Measurements from ENCODE around the gene TMA7B.

DNA sequence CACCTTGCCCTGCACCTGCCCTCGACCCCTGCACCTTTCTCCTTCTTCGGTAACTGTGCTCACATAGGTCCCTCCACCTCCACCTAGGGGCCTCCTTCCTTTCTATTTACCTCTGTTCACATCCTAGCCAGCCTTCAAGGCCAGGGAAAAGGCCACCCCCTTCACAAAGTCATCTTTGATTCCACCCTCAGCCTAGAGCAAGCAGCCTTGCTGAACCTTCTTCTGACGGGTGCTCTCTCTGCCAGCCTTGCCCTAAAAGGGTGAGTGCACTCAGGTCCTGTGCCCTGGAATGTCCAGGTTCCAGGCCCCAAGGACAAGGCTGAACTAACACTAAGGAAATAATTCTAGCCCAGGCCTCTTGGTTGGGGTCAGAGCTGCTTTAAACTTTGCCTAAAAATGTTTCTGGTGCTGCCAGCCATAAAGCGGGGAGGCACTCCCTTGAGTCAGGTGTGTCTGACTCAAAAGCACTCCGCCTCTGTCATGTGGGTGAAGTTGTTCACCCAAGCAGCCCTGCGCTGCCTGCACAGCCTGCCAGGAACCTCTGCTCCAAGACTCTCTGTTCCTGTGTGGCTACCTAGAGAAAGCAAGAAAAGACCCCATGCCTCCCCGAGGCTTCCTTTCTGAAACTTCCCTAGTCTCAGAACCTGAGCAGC is 25.3 kb downstream of the TMA7B start:
- TF ChIP-seq, protein P1, sequence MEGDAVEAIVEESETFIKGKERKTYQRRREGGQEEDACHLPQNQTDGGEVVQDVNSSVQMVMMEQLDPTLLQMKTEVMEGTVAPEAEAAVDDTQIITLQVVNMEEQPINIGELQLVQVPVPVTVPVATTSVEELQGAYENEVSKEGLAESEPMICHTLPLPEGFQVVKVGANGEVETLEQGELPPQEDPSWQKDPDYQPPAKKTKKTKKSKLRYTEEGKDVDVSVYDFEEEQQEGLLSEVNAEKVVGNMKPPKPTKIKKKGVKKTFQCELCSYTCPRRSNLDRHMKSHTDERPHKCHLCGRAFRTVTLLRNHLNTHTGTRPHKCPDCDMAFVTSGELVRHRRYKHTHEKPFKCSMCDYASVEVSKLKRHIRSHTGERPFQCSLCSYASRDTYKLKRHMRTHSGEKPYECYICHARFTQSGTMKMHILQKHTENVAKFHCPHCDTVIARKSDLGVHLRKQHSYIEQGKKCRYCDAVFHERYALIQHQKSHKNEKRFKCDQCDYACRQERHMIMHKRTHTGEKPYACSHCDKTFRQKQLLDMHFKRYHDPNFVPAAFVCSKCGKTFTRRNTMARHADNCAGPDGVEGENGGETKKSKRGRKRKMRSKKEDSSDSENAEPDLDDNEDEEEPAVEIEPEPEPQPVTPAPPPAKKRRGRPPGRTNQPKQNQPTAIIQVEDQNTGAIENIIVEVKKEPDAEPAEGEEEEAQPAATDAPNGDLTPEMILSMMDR (IDR thresholded peaks at IDR 0.05): no peak
- no peak for TF ChIP-seq POLR2A (IDR thresholded peaks at IDR 0.05)
